ENCODE measurements around the gene GFY.

Gene GFY

GRCh38 chr19:49455773-49456172 is 30.6 kb downstream of the GFY start:
- no peak overlapping the region for H2BK12ac ChIP-seq (ENCODE audit: low read length)
- no peak overlapping the region for H2AFZ ChIP-seq (ENCODE audit: low read length)
- peaks cover 7 to 27% of the 10 kb centered on the region in 2 donors for H3K36me3 ChIP-seq (replicated peaks in 1 of 2; ENCODE audit: control insufficient read depth in 2 of 2, insufficient read depth in 2 of 2, low read length in 2 of 2)
- no peak overlapping the region for H3K14ac ChIP-seq (ENCODE audit: low read length)
- no peak overlapping the region for H2AK5ac ChIP-seq (ENCODE audit: low read depth, low read length)
- H3K27me3 ChIP-seq (ENCODE audit: control insufficient read depth in 3 of 3, insufficient read depth in 3 of 3, low read depth in 1 of 3, low read length in 3 of 3) = no peaks in the 10 kb centered on the region
- no peak overlapping the region for H3K4ac ChIP-seq (ENCODE audit: low read length)
- H2BK120ac ChIP-seq (ENCODE audit: low read depth, low read length) = no peak overlapping the region
- no peak overlapping the region for H3K18ac ChIP-seq (ENCODE audit: low read length)
- H3K23ac ChIP-seq (ENCODE audit: low read depth, low read length, poor library complexity) = no peak overlapping the region
- peaks cover 3% of the 10 kb centered on the region for H3K79me1 ChIP-seq (ENCODE audit: low read depth, low read length)
- no peak overlapping the region for H3K4me2 ChIP-seq (ENCODE audit: insufficient read depth, low read length, poor library complexity, severe bottlenecking)
- H2BK5ac ChIP-seq (ENCODE audit: low read length) = no peak overlapping the region
- no CpG with 5 or more reads among the region's 5 CpGs for WGBS, 2 donors (ENCODE audit: extremely low coverage in 2 of 2, insufficient read length in 2 of 2, insufficient replicate concordance in 1 of 2)
- no peak overlapping the region for H3K27ac ChIP-seq (replicated peaks; ENCODE audit: low read length)
- H2BK15ac ChIP-seq (ENCODE audit: low read length) = no peak overlapping the region
- no peak for DNase-seq (ENCODE audit: low spot score)
- no peak overlapping the region for H3K9ac ChIP-seq (ENCODE audit: low read depth, low read length, poor library complexity)
- no peaks in the 10 kb centered on the region for H3K9me3 ChIP-seq (replicated peaks in 1 of 2; ENCODE audit: control insufficient read depth in 2 of 2, insufficient read depth in 1 of 2, low read depth in 1 of 2, low read length in 2 of 2)
- no peak overlapping the region for H4K91ac ChIP-seq (ENCODE audit: low read depth, low read length, poor library complexity)
- no peak overlapping the region for H3K4me3 ChIP-seq (ENCODE audit: low read length in 2 of 2)
- H4K8ac ChIP-seq (ENCODE audit: low read depth, low read length) = no peak overlapping the region
- H3K4me1 ChIP-seq (ENCODE audit: control insufficient read depth in 2 of 2, insufficient read depth in 1 of 2, low read depth in 1 of 2, low read length in 2 of 2) = peaks cover 0 to 3% of the 10 kb centered on the region in 2 donors

- no peak overlapping the region for H2AK5ac ChIP-seq (ENCODE audit: low read depth, low read length)
- H4K91ac ChIP-seq (ENCODE audit: low read depth, low read length, poor library complexity) = no peak overlapping the region
- H3K9ac ChIP-seq (ENCODE audit: low read depth, low read length, poor library complexity) = no peak overlapping the region
- H2BK15ac ChIP-seq (ENCODE audit: low read length) = no peak overlapping the region
- H3K27ac ChIP-seq (replicated peaks; ENCODE audit: low read length) = no peak overlapping the region
- no peak overlapping the region for H3K4me3 ChIP-seq (ENCODE audit: low read length in 2 of 2)
- DNase-seq (ENCODE audit: low spot score) = no peak
- H3K27me3 ChIP-seq (ENCODE audit: control insufficient read depth in 3 of 3, insufficient read depth in 3 of 3, low read depth in 1 of 3, low read length in 3 of 3) = no peaks in the 10 kb centered on the region
- H3K36me3 ChIP-seq (replicated peaks in 1 of 2; ENCODE audit: control insufficient read depth in 2 of 2, insufficient read depth in 2 of 2, low read length in 2 of 2) = peaks cover 7 to 28% of the 10 kb centered on the region in 2 donors
- no peak overlapping the region for H2BK120ac ChIP-seq (ENCODE audit: low read depth, low read length)
- H3K18ac ChIP-seq (ENCODE audit: low read length) = no peak overlapping the region
- no peak overlapping the region for H3K4ac ChIP-seq (ENCODE audit: low read length)
- peaks cover 0 to 3% of the 10 kb centered on the region in 2 donors for H3K4me1 ChIP-seq (ENCODE audit: control insufficient read depth in 2 of 2, insufficient read depth in 1 of 2, low read depth in 1 of 2, low read length in 2 of 2)
- no peak overlapping the region for H3K23ac ChIP-seq (ENCODE audit: low read depth, low read length, poor library complexity)
- H2AFZ ChIP-seq (ENCODE audit: low read length) = no peak overlapping the region
- peaks cover 2% of the 10 kb centered on the region for H3K79me1 ChIP-seq (ENCODE audit: low read depth, low read length)
- no CpG with 5 or more reads among the region's 5 CpGs for WGBS, 2 donors (ENCODE audit: extremely low coverage in 2 of 2, insufficient read length in 2 of 2, insufficient replicate concordance in 1 of 2)
- H2BK12ac ChIP-seq (ENCODE audit: low read length) = no peak overlapping the region
- H3K4me2 ChIP-seq (ENCODE audit: insufficient read depth, low read length, poor library complexity, severe bottlenecking) = no peak overlapping the region
- H3K14ac ChIP-seq (ENCODE audit: low read length) = no peak overlapping the region
- H2BK5ac ChIP-seq (ENCODE audit: low read length) = no peak overlapping the region
- H4K8ac ChIP-seq (ENCODE audit: low read depth, low read length) = no peak overlapping the region
- H3K9me3 ChIP-seq (replicated peaks in 1 of 2; ENCODE audit: control insufficient read depth in 2 of 2, insufficient read depth in 1 of 2, low read depth in 1 of 2, low read length in 2 of 2) = no peaks in the 10 kb centered on the region
These were observed 31.1 kb downstream of the GFY start for GRCh38 chr19:49456326-49456725.

GRCh38 chr19:49458567-49458903 is 33.3 kb downstream of the GFY start:
- Histone ChIP-seq H4K91ac (ENCODE audit: low read depth, low read length, poor library complexity) (no peak overlapping the region), H3K79me1 (ENCODE audit: low read depth, low read length) (no peaks in the 10 kb centered on the region), H3K9me3 (replicated peaks in 1 of 2; ENCODE audit: control insufficient read depth in 2 of 2, insufficient read depth in 1 of 2, low read depth in 1 of 2, low read length in 2 of 2) (no peaks in the 10 kb centered on the region), H3K4me1 (ENCODE audit: control insufficient read depth in 2 of 2, insufficient read depth in 1 of 2, low read depth in 1 of 2, low read length in 2 of 2) (peaks cover 0 to 1% of the 10 kb centered on the region in 2 donors), H3K27ac (replicated peaks; ENCODE audit: low read length) (no peak overlapping the region), H2AFZ (ENCODE audit: low read length) (no peak overlapping the region), H3K18ac (ENCODE audit: low read length) (no peak overlapping the region), H3K9ac (ENCODE audit: low read depth, low read length, poor library complexity) (peak overlapping the region; percentile 70), H2AK5ac (ENCODE audit: low read depth, low read length) (no peak overlapping the region), H3K14ac (ENCODE audit: low read length) (no peak overlapping the region), H2BK120ac (ENCODE audit: low read depth, low read length) (no peak overlapping the region), H3K27me3 (ENCODE audit: control insufficient read depth in 3 of 3, insufficient read depth in 3 of 3, low read depth in 1 of 3, low read length in 3 of 3) (no peaks in the 10 kb centered on the region), H3K4me2 (ENCODE audit: insufficient read depth, low read length, poor library complexity, severe bottlenecking) (no peak overlapping the region), H2BK12ac (ENCODE audit: low read length) (no peak overlapping the region), H3K4me3 (ENCODE audit: low read length in 2 of 2) (no peak overlapping the region), H2BK5ac (ENCODE audit: low read length) (no peak overlapping the region), H2BK15ac (ENCODE audit: low read length) (no peak overlapping the region), H3K23ac (ENCODE audit: low read depth, low read length, poor library complexity) (no peak overlapping the region), H3K36me3 (replicated peaks in 1 of 2; ENCODE audit: control insufficient read depth in 2 of 2, insufficient read depth in 2 of 2, low read length in 2 of 2) (peaks cover 7 to 38% of the 10 kb centered on the region in 2 donors), H3K4ac (ENCODE audit: low read length) (no peak overlapping the region), H4K8ac (ENCODE audit: low read depth, low read length) (no peak overlapping the region)
- no peak for DNase-seq (ENCODE audit: low spot score)
- WGBS, 2 donors (ENCODE audit: extremely low coverage in 2 of 2, insufficient read length in 2 of 2, insufficient replicate concordance in 1 of 2) = no CpG with 5 or more reads among the region's 5 CpGs

- no peak for DNase-seq (ENCODE audit: low spot score)
- WGBS, 2 donors (ENCODE audit: extremely low coverage in 2 of 2, insufficient read length in 2 of 2, insufficient replicate concordance in 1 of 2) = no CpG with 5 or more reads among the region's 12 CpGs
These were observed 34.2 kb downstream of the GFY start for GRCh38 chr19:49459388-49459787.

More at GRCh38 chr19:49459388-49459787, 34.2 kb downstream of the GFY start:
- no peak overlapping the region for H4K91ac ChIP-seq (ENCODE audit: low read depth, low read length, poor library complexity)
- H3K4ac ChIP-seq (ENCODE audit: low read length) = no peak overlapping the region
- no peak overlapping the region for H2AFZ ChIP-seq (ENCODE audit: low read length)
- H3K4me2 ChIP-seq (ENCODE audit: insufficient read depth, low read length, poor library complexity, severe bottlenecking) = peak overlapping the region; percentile 11
- no peaks in the 10 kb centered on the region for H3K4me1 ChIP-seq (ENCODE audit: control insufficient read depth in 2 of 2, insufficient read depth in 1 of 2, low read depth in 1 of 2, low read length in 2 of 2)
- no peak overlapping the region for H3K18ac ChIP-seq (ENCODE audit: low read length)
- H3K9me3 ChIP-seq (replicated peaks in 1 of 2; ENCODE audit: control insufficient read depth in 2 of 2, insufficient read depth in 1 of 2, low read depth in 1 of 2, low read length in 2 of 2) = no peaks in the 10 kb centered on the region
- H4K8ac ChIP-seq (ENCODE audit: low read depth, low read length) = no peak overlapping the region
- H3K27ac ChIP-seq (replicated peaks; ENCODE audit: low read length) = no peak overlapping the region
- H2BK12ac ChIP-seq (ENCODE audit: low read length) = no peak overlapping the region
- H2AK5ac ChIP-seq (ENCODE audit: low read depth, low read length) = no peak overlapping the region
- H2BK120ac ChIP-seq (ENCODE audit: low read depth, low read length) = no peak overlapping the region
- H2BK5ac ChIP-seq (ENCODE audit: low read length) = no peak overlapping the region
- H3K27me3 ChIP-seq (ENCODE audit: control insufficient read depth in 3 of 3, insufficient read depth in 3 of 3, low read depth in 1 of 3, low read length in 3 of 3) = no peaks in the 10 kb centered on the region
- H3K14ac ChIP-seq (ENCODE audit: low read length) = no peak overlapping the region
- no peak overlapping the region for H2BK15ac ChIP-seq (ENCODE audit: low read length)
- peaks cover 7 to 44% of the 10 kb centered on the region in 2 donors for H3K36me3 ChIP-seq (replicated peaks in 1 of 2; ENCODE audit: control insufficient read depth in 2 of 2, insufficient read depth in 2 of 2, low read length in 2 of 2)
- H3K23ac ChIP-seq (ENCODE audit: low read depth, low read length, poor library complexity) = no peak overlapping the region
- H3K4me3 ChIP-seq (ENCODE audit: low read length in 2 of 2) = no peak overlapping the region
- no peaks in the 10 kb centered on the region for H3K79me1 ChIP-seq (ENCODE audit: low read depth, low read length)
- H3K9ac ChIP-seq (ENCODE audit: low read depth, low read length, poor library complexity) = no peak overlapping the region
